WTC11 (cell line): ENCODE measurements around the gene SCARB2. TPM values are rescaled to one million over a fixed set of nuclear protein-coding genes. Genes with fewer than 3 reads are reported as not detected.

Experiments
- ATAC-seq: fragments of 200-7000 bp; cut with Tn5 transposase; 2 replicates; pipeline ENCODE4 v1.10.0; 2021; ENCODE audit warnings: mild to moderate bottlenecking, moderate library complexity
- CTCF ChIA-PET: fragments of 300-600 bp; sonication (Branson Sonifier 250); formaldehyde crosslinking; loops from one replicate; lab custom pipeline; 2021; ENCODE audit warnings: antibody characterized with exemption; lab: Charles Lee
- POLR2A ChIA-PET: fragments of 350-600 bp; sonication (Branson Sonifier 250); formaldehyde crosslinking; loops from one replicate; lab custom pipeline; 2021; ENCODE audit warnings: antibody characterized with exemption; lab: Charles Lee
- DNase-seq: peaks from one replicate; pipeline ENCODE4 v3.0.0; 2021; ENCODE audit warnings: low spot score
- H3K27ac Mint-ChIP-seq: 2 replicates; pipeline ENCODE4 v1.8.0; 2021; ENCODE audit warnings: mixed read lengths
- H3K27me3 Mint-ChIP-seq: 2 replicates; pipeline ENCODE4 v1.8.0; 2021; ENCODE audit warnings: low read depth, mild to moderate bottlenecking, moderate library complexity, mixed read lengths
- H3K36me3 Mint-ChIP-seq: 2 replicates; pipeline ENCODE4 v1.8.0; 2021; ENCODE audit warnings: mixed read lengths
- H3K4me1 Mint-ChIP-seq: 2 replicates; pipeline ENCODE4 v1.8.0; 2022; ENCODE audit warnings: mixed read lengths
- H3K4me3 Mint-ChIP-seq: 2 replicates; pipeline ENCODE4 v1.8.0; 2021; ENCODE audit warnings: mild to moderate bottlenecking, moderate library complexity, mixed read lengths
- H3K9me3 Mint-ChIP-seq: 2 replicates; pipeline ENCODE4 v1.8.0; 2021; ENCODE audit warnings: mixed read lengths
- CBFB ChIP-seq: sonication (generic); formaldehyde crosslinking; IDR thresholded peaks from 2 replicates; pipeline ENCODE4 v1.8.1; 2022; ENCODE audit warnings: mild to moderate bottlenecking, low read depth, missing genetic modification reagents
- IRF2 ChIP-seq: sonication (generic); formaldehyde crosslinking; IDR thresholded peaks from 2 replicates; pipeline ENCODE4 v1.8.0; 2022; ENCODE audit warnings: low read depth, missing genetic modification reagents, borderline replicate concordance
- MXD4 ChIP-seq: fragments of 250-450 bp; sonication (Bioruptor Pico); IDR thresholded peaks from 2 replicates; pipeline ENCODE4 v1.8.0; 2021; ENCODE audit warnings: mild to moderate bottlenecking, moderate library complexity, borderline replicate concordance
- MYBL2 ChIP-seq: sonication (generic); formaldehyde crosslinking; IDR thresholded peaks from 2 replicates; pipeline ENCODE4 v1.8.1; 2023; ENCODE audit warnings: mild to moderate bottlenecking, moderate library complexity, missing genetic modification reagents
- NFYB ChIP-seq: sonication (generic); formaldehyde crosslinking; conservative IDR thresholded peaks from 2 replicates; pipeline ENCODE4 v1.8.0; 2022; ENCODE audit warnings: low read depth, missing genetic modification reagents
- NR2C2 ChIP-seq: sonication (generic); formaldehyde crosslinking; IDR thresholded peaks from 2 replicates; pipeline ENCODE4 v1.8.0; 2022; ENCODE audit warnings: mild to moderate bottlenecking, missing genetic modification reagents
- SP1 ChIP-seq: sonication (generic); formaldehyde crosslinking; conservative IDR thresholded peaks from 2 replicates; pipeline ENCODE4 v1.8.1; 2022; ENCODE audit warnings: missing genetic modification reagents
- total RNA-seq: library from RNA; stranded (reverse); gene quantifications from 3 replicates; pipeline ENCODE4 v1.2.3, GENCODE V29; 2021
- TF ChIP-seq, protein P1 (sequence below): fragments of 250-450 bp; sonication (Bioruptor Pico); IDR thresholded peaks from 2 replicates; pipeline ENCODE4 v1.9.0; 2021; ENCODE audit warnings: mild to moderate bottlenecking, borderline replicate concordance
- TF ChIP-seq, protein P2 (sequence below): sonication (generic); formaldehyde crosslinking; IDR thresholded peaks from 2 replicates; pipeline ENCODE4 v1.8.1; 2023; ENCODE audit warnings: mild to moderate bottlenecking, missing genetic modification reagents
- TF ChIP-seq, protein P3 (sequence below): sonication (generic); formaldehyde crosslinking; IDR thresholded peaks from 2 replicates; pipeline ENCODE4 v1.8.1; 2023; ENCODE audit warnings: mild to moderate bottlenecking, missing genetic modification reagents, moderate library complexity
- TF ChIP-seq, protein P4 (sequence below): fragments of 250-450 bp; sonication (Bioruptor Pico); IDR thresholded peaks from 2 replicates; pipeline ENCODE4 v1.9.0; 2021; ENCODE audit warnings: mild to moderate bottlenecking

Gene SCARB2
- total RNA-seq, 1 experiment from 2014 or later: 38.0 TPM

DNA sequence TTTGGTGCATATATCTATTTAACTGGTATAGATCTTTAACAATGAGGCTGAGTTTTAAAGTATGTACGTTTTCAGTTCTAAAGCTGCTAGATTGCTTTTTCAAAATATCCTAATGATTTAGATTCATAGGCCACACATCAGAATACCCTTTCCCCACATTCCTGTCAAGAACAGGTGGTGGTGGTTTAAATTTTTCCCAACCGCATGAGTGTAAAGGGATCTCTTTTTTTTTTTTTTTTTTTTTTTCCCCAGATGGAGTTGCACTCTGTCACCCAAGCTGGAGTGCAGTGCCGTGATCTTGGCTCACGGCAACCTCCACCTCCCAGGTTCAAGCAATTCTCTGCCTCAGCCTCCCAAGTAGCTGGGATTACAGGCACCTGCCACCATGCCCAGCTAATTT lies 93.4 kb downstream of the SCARB2 start (continued):
- TF ChIP-seq IRF2 (CRISPR knock-in tag): no peak
- no peak for TF ChIP-seq NFYB
- TF ChIP-seq MYBL2: no peak
- TF ChIP-seq, protein P1, sequence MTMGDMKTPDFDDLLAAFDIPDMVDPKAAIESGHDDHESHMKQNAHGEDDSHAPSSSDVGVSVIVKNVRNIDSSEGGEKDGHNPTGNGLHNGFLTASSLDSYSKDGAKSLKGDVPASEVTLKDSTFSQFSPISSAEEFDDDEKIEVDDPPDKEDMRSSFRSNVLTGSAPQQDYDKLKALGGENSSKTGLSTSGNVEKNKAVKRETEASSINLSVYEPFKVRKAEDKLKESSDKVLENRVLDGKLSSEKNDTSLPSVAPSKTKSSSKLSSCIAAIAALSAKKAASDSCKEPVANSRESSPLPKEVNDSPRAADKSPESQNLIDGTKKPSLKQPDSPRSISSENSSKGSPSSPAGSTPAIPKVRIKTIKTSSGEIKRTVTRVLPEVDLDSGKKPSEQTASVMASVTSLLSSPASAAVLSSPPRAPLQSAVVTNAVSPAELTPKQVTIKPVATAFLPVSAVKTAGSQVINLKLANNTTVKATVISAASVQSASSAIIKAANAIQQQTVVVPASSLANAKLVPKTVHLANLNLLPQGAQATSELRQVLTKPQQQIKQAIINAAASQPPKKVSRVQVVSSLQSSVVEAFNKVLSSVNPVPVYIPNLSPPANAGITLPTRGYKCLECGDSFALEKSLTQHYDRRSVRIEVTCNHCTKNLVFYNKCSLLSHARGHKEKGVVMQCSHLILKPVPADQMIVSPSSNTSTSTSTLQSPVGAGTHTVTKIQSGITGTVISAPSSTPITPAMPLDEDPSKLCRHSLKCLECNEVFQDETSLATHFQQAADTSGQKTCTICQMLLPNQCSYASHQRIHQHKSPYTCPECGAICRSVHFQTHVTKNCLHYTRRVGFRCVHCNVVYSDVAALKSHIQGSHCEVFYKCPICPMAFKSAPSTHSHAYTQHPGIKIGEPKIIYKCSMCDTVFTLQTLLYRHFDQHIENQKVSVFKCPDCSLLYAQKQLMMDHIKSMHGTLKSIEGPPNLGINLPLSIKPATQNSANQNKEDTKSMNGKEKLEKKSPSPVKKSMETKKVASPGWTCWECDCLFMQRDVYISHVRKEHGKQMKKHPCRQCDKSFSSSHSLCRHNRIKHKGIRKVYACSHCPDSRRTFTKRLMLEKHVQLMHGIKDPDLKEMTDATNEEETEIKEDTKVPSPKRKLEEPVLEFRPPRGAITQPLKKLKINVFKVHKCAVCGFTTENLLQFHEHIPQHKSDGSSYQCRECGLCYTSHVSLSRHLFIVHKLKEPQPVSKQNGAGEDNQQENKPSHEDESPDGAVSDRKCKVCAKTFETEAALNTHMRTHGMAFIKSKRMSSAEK (CRISPR knock-in tag): no peak

DNA sequence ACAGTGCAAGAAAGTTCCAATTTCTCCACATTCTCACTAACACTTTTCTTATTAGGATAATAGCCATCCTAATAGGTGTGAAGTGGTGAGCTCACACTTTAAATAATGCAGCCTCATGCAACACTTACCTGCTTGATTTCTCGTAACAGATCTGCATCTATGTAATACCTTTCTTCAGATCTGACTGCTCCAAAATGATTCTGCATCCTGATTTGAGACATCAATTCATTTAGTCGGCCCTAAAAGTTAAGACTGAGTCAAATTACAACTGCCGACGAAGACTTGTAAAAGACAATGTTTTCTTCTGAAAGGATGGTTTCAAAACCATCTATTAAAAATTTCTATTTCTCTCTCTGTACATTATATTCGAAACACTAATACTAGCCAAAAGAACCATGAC lies 96.1 kb downstream of the SCARB2 start:
- peaks cover 77% of the 10 kb centered on the region for H3K36me3 Mint-ChIP-seq
- H3K27ac Mint-ChIP-seq: no peak overlapping the region
- TF ChIP-seq, protein P2, sequence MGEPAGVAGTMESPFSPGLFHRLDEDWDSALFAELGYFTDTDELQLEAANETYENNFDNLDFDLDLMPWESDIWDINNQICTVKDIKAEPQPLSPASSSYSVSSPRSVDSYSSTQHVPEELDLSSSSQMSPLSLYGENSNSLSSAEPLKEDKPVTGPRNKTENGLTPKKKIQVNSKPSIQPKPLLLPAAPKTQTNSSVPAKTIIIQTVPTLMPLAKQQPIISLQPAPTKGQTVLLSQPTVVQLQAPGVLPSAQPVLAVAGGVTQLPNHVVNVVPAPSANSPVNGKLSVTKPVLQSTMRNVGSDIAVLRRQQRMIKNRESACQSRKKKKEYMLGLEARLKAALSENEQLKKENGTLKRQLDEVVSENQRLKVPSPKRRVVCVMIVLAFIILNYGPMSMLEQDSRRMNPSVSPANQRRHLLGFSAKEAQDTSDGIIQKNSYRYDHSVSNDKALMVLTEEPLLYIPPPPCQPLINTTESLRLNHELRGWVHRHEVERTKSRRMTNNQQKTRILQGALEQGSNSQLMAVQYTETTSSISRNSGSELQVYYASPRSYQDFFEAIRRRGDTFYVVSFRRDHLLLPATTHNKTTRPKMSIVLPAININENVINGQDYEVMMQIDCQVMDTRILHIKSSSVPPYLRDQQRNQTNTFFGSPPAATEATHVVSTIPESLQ (CRISPR knock-in tag): no peak
- TF ChIP-seq, protein P3, sequence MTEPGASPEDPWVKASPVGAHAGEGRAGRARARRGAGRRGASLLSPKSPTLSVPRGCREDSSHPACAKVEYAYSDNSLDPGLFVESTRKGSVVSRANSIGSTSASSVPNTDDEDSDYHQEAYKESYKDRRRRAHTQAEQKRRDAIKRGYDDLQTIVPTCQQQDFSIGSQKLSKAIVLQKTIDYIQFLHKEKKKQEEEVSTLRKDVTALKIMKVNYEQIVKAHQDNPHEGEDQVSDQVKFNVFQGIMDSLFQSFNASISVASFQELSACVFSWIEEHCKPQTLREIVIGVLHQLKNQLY: no peak
- no peak for TF ChIP-seq NR2C2
- no peak for TF ChIP-seq MXD4 (CRISPR knock-in tag)
- no peaks in the 10 kb centered on the region for H3K27me3 Mint-ChIP-seq
- no peaks in the 10 kb centered on the region for H3K9me3 Mint-ChIP-seq
- no peak overlapping the region for H3K4me3 Mint-ChIP-seq
- POLR2A ChIA-PET: no interaction called here
- ATAC-seq: no peak
- no peaks in the 10 kb centered on the region for H3K4me1 Mint-ChIP-seq
- CTCF ChIA-PET: no interaction called here
- DNase-seq: no peak

DNA sequence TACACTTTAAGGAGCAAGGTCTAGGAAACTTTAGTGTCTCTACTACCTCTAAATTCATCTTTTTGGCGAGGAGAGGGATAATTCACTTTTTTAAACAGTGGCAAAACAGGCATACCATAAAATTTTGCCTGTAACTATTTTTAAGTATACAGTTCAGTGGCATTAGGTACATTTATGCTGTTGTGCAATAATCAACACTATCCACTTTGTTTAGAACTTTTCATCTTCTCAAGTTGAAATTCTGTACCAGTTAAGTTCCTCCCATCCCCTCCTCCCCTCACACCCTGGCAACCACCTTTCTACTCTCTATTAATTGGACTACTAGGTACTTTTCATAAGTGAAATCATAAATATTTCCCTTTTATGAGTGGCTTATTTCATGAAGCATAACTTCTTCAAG lies 96.8 kb downstream of the SCARB2 start:
- no peak overlapping the region for H3K27ac Mint-ChIP-seq
- peaks cover 70% of the 10 kb centered on the region for H3K36me3 Mint-ChIP-seq
- H3K27me3 Mint-ChIP-seq: no peaks in the 10 kb centered on the region
- no peaks in the 10 kb centered on the region for H3K4me1 Mint-ChIP-seq
- H3K4me3 Mint-ChIP-seq: no peak overlapping the region
- POLR2A ChIA-PET: no interaction called here
- ATAC-seq (no peak), DNase-seq (no peak)
- TF ChIP-seq, protein P4, sequence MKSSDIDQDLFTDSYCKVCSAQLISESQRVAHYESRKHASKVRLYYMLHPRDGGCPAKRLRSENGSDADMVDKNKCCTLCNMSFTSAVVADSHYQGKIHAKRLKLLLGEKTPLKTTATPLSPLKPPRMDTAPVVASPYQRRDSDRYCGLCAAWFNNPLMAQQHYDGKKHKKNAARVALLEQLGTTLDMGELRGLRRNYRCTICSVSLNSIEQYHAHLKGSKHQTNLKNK (CRISPR knock-in tag): no peak
- TF ChIP-seq SP1 (CRISPR knock-in tag) (no peak), CBFB (CRISPR knock-in tag) (no peak)
- H3K9me3 Mint-ChIP-seq: no peaks in the 10 kb centered on the region
- CTCF ChIA-PET: no interaction called here

Other genes with a start within 250 kb of the SCARB2 start
- 48.1 to 56.6 TPM (median 54.8 TPM) in 3 replicates for gene SDAD1, start 222.9 kb downstream of the SCARB2 start, total RNA-seq
- gene CXCL9, start 206.3 kb downstream of the SCARB2 start, total RNA-seq: 0.07 TPM in 1 of 3 replicates, not detected in the others
- gene CXCL10, start 190.3 kb downstream of the SCARB2 start, total RNA-seq: not detected in 3 replicates
- gene CXCL11, start 177.8 kb downstream of the SCARB2 start, total RNA-seq: 0.20 TPM in 1 of 3 replicates, not detected in the others
- gene ART3, start 139.1 kb downstream of the SCARB2 start, total RNA-seq: 0.27 to 0.59 TPM in 2 of 3 replicates, not detected in the other
- gene NUP54, start 65.4 kb downstream of the SCARB2 start, total RNA-seq: 76.2 to 84.5 TPM (median 79.3 TPM) in 3 replicates
- 1.4 to 1.6 TPM (median 1.6 TPM) in 3 replicates for gene FAM47E, start 37.9 kb upstream of the SCARB2 start, total RNA-seq
- gene STBD1, start 92.9 kb upstream of the SCARB2 start, total RNA-seq: 1.4 to 2.6 TPM (median 2.0 TPM) in 3 replicates
- 0.05 to 0.15 TPM (median 0.07 TPM) in 3 replicates for gene CCDC158, start 207.3 kb upstream of the SCARB2 start, total RNA-seq
- 52.2 to 71.9 TPM (median 52.6 TPM) in 3 replicates for gene SHROOM3, start 221.4 kb upstream of the SCARB2 start, total RNA-seq